Measurements from ENCODE around the gene SEPTIN11. TPM values are rescaled to one million over a fixed set of nuclear protein-coding genes. Genes with fewer than 3 reads are reported as not detected.

The SEPTIN11 gene
- total RNA-seq, 1 experiment from 2014 or later: 24.7 TPM

Other genes with a start within 250 kb of the SEPTIN11 start
- 48.2 and 50.8 TPM in 2 replicates for gene SOWAHB, start 51.6 kb upstream of the SEPTIN11 start, total RNA-seq (2014; rRNA removed; shearing (Covaris generic))
- 92.6 and 116 TPM in 2 replicates for gene CCNI, start 126.2 kb downstream of the SEPTIN11 start, total RNA-seq (2014; rRNA removed; shearing (Covaris generic))
- 5.6 and 6.0 TPM in 2 replicates for gene CCNG2, start 207.5 kb downstream of the SEPTIN11 start, total RNA-seq (2014; rRNA removed; shearing (Covaris generic))